HepG2 (cell line): ENCODE measurements around the gene ZNF880. TPM values are rescaled to one million over a fixed set of nuclear protein-coding genes. Genes with fewer than 3 reads are reported as not detected.

ENCODE experiments used
- ELF1 ChIP-seq: sonication (generic); formaldehyde crosslinking; IDR thresholded peaks from 2 replicates; pipeline ENCODE4 v1.4.0; 2020; ENCODE audit warnings: missing genetic modification reagents
- GATAD1 ChIP-seq: IDR thresholded peaks from 2 replicates; pipeline ENCODE4 v1.6.1; 2016; ENCODE audit warnings: missing genetic modification reagents, missing compliant biosample characterization
- IRF2 ChIP-seq: IDR thresholded peaks from 2 replicates; pipeline ENCODE4 v1.6.1; 2018; ENCODE audit warnings: missing genetic modification reagents, missing compliant biosample characterization
- KAT8 ChIP-seq: IDR thresholded peaks from 2 replicates; pipeline ENCODE4 v1.6.1; 2016; ENCODE audit warnings: missing genetic modification reagents, missing compliant biosample characterization
- NR2C2 ChIP-seq: sonication (generic); formaldehyde crosslinking; IDR thresholded peaks from 2 replicates; pipeline ENCODE4 v1.4.0; 2020; ENCODE audit warnings: missing genetic modification reagents, mild to moderate bottlenecking, moderate library complexity, borderline replicate concordance
- POLR2A ChIP-seq, 2 experiments: IDR thresholded peaks; 2 replicates each; pipeline ENCODE4 v1.6.1; 2011; ENCODE audit warnings: low read depth in 2 of 2, low read length in 2 of 2, mild to moderate bottlenecking in 1 of 2, moderate library complexity in 1 of 2; ENCODE audit not compliant: insufficient read depth in 1 of 2
- POLR2G ChIP-seq: fragments of 200-400 bp; formaldehyde crosslinking; IDR thresholded peaks from 2 replicates; pipeline ENCODE4 v1.6.1; 2018; ENCODE audit warnings: mild to moderate bottlenecking, low read depth, low read length, moderate library complexity
- SAP130 ChIP-seq: IDR thresholded peaks from 2 replicates; pipeline ENCODE4 v1.6.1; 2016; ENCODE audit warnings: low read depth
- SP1 ChIP-seq, 2 experiments: fragments of 450-650 bp in 1 of 2; sonication (generic) in 1 of 2; formaldehyde crosslinking in 1 of 2; IDR thresholded peaks; 2 replicates each; pipeline versions ENCODE4 v1.4.0 to v1.6.1; 2016 to 2020; ENCODE audit warnings: missing genetic modification reagents in 1 of 2
- SPEN ChIP-seq: sonication (generic); formaldehyde crosslinking; IDR thresholded peaks from 2 replicates; pipeline ENCODE4 v1.5.1; 2020; ENCODE audit warnings: low read depth, mild to moderate bottlenecking, missing genetic modification reagents
- SRSF1 ChIP-seq: fragments of 200-400 bp; formaldehyde crosslinking; optimal IDR thresholded peaks from 2 replicates; pipeline ENCODE3; 2017; ENCODE audit warnings: mild to moderate bottlenecking, low read depth, low read length, moderate library complexity
- TAF1 ChIP-seq: sonication (generic); formaldehyde crosslinking; IDR thresholded peaks from 2 replicates; pipeline ENCODE4 v1.4.0; 2020; ENCODE audit warnings: missing genetic modification reagents
- YEATS4 ChIP-seq: sonication (generic); formaldehyde crosslinking; IDR thresholded peaks from 2 replicates; pipeline ENCODE4 v1.4.0; 2020; ENCODE audit warnings: missing genetic modification reagents, borderline replicate concordance
- ZMYM4 ChIP-seq: sonication (generic); formaldehyde crosslinking; IDR thresholded peaks from 2 replicates; pipeline ENCODE4 v1.8.1; 2023; ENCODE audit warnings: mild to moderate bottlenecking, missing genetic modification reagents
- ZNF772 ChIP-seq: sonication (generic); formaldehyde crosslinking; IDR thresholded peaks from 2 replicates; pipeline ENCODE4 v1.5.0; 2020; ENCODE audit warnings: mild to moderate bottlenecking, missing genetic modification reagents
- ZNF788 ChIP-seq: sonication (generic); formaldehyde crosslinking; IDR thresholded peaks from 2 replicates; pipeline ENCODE4 v1.5.0; 2020; ENCODE audit warnings: mild to moderate bottlenecking, missing genetic modification reagents, borderline replicate concordance
- polyA plus RNA-seq, 8 experiments: library from polyadenylated mRNA; depleted of rRNA in 3 of 8; stranded (reverse) in 7 of 8; unstranded in 1 of 8; fragments of >200 nt; fragmentation: Illumina TruSeq in 4 of 8; extraction: Trizol in 4 of 8; gene quantifications; 2 replicates each; pipeline versions ENCODE4 v1.2.1 to v1.2.3, GENCODE V29; 2011 to 2016; ENCODE audit warnings: low read depth in 4 of 8, missing spikeins in 1 of 8, mixed read lengths in 1 of 8; ENCODE audit not compliant: insufficient read depth in 1 of 8
- total RNA-seq, 5 experiments: library from RNA; depleted of rRNA; stranded (reverse); fragments of >200 nt; fragmentation: Illumina TruSeq; extraction: Trizol; gene quantifications; 2 replicates each; pipeline ENCODE4 v1.2.3, GENCODE V29; 2016; ENCODE audit warnings: low read depth in 1 of 5
- TF ChIP-seq, protein P1 (sequence below): sonication (generic); formaldehyde crosslinking; IDR thresholded peaks from 2 replicates; pipeline ENCODE4 v1.4.0; 2020; ENCODE audit warnings: missing genetic modification reagents
- TF ChIP-seq, protein P2 (sequence below): sonication (generic); formaldehyde crosslinking; IDR thresholded peaks from 2 replicates; pipeline ENCODE4 v1.4.0; 2020; ENCODE audit warnings: missing genetic modification reagents
- TF ChIP-seq, protein P3 (sequence below): sonication (generic); formaldehyde crosslinking; IDR thresholded peaks from 2 replicates; pipeline ENCODE4 v1.5.0; 2020; ENCODE audit warnings: mild to moderate bottlenecking, missing genetic modification reagents, borderline replicate concordance

ZNF880 gene
- total and polyA plus RNA-seq, 2 of the 13 experiments (the other 11 are each of a cell fraction or from before 2014, with no cell fraction given) = 0.03 to 0.18 TPM

DNA sequence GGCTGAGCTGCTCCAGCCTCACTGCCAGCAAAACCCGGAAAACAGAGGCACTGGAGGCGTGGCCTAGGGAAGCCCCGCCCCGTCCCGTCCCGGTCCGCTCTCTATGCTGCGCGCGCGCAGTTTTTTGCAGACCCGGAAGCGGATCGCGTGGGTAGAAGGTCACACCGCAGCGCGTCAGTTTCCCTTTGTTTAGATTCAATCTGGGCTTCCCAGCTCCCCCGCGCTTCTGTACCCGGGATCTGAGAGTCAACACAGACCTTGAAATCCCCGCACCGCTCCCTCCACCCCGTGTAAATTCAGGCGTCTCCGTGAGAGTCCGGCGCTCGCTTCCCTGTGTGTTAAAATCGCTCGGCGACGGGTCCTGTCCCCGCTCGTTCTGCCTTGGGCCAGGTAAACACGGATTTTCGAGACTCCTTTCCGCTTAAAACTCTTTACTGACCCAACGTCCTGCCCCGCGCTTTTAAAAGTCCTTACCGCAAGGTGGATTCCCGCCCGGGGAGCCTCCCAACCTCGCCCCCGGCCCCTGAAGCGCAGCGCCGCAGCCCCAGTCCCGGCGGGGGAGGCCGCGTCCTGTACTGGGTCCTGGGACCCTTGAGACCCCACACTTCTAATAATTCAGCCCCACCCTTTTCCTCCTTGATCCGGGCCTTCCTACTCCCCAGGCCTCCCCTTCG lies 33.5 kb upstream of the ZNF880 start, which contains the start of gene ZNF610 (continued):
- TF ChIP-seq, protein P1, sequence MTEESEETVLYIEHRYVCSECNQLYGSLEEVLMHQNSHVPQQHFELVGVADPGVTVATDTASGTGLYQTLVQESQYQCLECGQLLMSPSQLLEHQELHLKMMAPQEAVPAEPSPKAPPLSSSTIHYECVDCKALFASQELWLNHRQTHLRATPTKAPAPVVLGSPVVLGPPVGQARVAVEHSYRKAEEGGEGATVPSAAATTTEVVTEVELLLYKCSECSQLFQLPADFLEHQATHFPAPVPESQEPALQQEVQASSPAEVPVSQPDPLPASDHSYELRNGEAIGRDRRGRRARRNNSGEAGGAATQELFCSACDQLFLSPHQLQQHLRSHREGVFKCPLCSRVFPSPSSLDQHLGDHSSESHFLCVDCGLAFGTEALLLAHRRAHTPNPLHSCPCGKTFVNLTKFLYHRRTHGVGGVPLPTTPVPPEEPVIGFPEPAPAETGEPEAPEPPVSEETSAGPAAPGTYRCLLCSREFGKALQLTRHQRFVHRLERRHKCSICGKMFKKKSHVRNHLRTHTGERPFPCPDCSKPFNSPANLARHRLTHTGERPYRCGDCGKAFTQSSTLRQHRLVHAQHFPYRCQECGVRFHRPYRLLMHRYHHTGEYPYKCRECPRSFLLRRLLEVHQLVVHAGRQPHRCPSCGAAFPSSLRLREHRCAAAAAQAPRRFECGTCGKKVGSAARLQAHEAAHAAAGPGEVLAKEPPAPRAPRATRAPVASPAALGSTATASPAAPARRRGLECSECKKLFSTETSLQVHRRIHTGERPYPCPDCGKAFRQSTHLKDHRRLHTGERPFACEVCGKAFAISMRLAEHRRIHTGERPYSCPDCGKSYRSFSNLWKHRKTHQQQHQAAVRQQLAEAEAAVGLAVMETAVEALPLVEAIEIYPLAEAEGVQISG = 0 out of 2 replicates have a peak, but pooled peaks have one; percentile 30
- TF ChIP-seq SAP130 (CRISPR knock-in tag) = peak; percentile 70
- 0 out of 2 replicates have a peak, but pooled peaks have one; percentile 18 for TF ChIP-seq GATAD1
- TF ChIP-seq SP1 (IDR thresholded peaks at IDR 0.05) = no peak
- TF ChIP-seq SP1 (CRISPR knock-in tag; IDR thresholded peaks at IDR 0.05) = peak; percentile 32; the same call in 1 of the 2 replicates
- 0 out of 2 replicates have a peak, but pooled peaks have one; percentile 54 for TF ChIP-seq SPEN (CRISPR knock-in tag)
- peak; percentile 25; the same call in 1 of the 2 replicates for TF ChIP-seq YEATS4
- peak; percentile 57; the same call in 1 of the 2 replicates for TF ChIP-seq KAT8 (CRISPR knock-in tag)
- TF ChIP-seq ELF1 (CRISPR knock-in tag) = peak; percentile 91
- TF ChIP-seq ZNF788 = no peak
- peak; percentile 80 for TF ChIP-seq ZMYM4 (CRISPR knock-in tag)
- TF ChIP-seq NR2C2 (CRISPR knock-in tag) = peak; percentile 96
- TF ChIP-seq, protein P2, sequence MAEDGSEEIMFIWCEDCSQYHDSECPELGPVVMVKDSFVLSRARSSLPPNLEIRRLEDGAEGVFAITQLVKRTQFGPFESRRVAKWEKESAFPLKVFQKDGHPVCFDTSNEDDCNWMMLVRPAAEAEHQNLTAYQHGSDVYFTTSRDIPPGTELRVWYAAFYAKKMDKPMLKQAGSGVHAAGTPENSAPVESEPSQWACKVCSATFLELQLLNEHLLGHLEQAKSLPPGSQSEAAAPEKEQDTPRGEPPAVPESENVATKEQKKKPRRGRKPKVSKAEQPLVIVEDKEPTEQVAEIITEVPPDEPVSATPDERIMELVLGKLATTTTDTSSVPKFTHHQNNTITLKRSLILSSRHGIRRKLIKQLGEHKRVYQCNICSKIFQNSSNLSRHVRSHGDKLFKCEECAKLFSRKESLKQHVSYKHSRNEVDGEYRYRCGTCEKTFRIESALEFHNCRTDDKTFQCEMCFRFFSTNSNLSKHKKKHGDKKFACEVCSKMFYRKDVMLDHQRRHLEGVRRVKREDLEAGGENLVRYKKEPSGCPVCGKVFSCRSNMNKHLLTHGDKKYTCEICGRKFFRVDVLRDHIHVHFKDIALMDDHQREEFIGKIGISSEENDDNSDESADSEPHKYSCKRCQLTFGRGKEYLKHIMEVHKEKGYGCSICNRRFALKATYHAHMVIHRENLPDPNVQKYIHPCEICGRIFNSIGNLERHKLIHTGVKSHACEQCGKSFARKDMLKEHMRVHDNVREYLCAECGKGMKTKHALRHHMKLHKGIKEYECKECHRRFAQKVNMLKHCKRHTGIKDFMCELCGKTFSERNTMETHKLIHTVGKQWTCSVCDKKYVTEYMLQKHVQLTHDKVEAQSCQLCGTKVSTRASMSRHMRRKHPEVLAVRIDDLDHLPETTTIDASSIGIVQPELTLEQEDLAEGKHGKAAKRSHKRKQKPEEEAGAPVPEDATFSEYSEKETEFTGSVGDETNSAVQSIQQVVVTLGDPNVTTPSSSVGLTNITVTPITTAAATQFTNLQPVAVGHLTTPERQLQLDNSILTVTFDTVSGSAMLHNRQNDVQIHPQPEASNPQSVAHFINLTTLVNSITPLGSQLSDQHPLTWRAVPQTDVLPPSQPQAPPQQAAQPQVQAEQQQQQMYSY (CRISPR knock-in tag) = peak; percentile 37; the same call in 1 of the 2 replicates
- peak; percentile 39 for TF ChIP-seq SRSF1
- peak; percentile 85 for TF ChIP-seq IRF2
- no peak; the same call in 1 of the 2 replicates for TF ChIP-seq TAF1 (CRISPR knock-in tag)
- peak; percentile 43 for TF ChIP-seq POLR2G
- TF ChIP-seq ZNF772 (CRISPR knock-in tag) = no peak
- peak in 1 of 2 experiments; percentile 46; a peak in 1 of 4 replicates for TF ChIP-seq POLR2A (IDR thresholded peaks at IDR 0.05; ENCODE audit: insufficient read depth in 1 of 2, low read depth in 2 of 2, low read length in 2 of 2)
- TF ChIP-seq, protein P3, sequence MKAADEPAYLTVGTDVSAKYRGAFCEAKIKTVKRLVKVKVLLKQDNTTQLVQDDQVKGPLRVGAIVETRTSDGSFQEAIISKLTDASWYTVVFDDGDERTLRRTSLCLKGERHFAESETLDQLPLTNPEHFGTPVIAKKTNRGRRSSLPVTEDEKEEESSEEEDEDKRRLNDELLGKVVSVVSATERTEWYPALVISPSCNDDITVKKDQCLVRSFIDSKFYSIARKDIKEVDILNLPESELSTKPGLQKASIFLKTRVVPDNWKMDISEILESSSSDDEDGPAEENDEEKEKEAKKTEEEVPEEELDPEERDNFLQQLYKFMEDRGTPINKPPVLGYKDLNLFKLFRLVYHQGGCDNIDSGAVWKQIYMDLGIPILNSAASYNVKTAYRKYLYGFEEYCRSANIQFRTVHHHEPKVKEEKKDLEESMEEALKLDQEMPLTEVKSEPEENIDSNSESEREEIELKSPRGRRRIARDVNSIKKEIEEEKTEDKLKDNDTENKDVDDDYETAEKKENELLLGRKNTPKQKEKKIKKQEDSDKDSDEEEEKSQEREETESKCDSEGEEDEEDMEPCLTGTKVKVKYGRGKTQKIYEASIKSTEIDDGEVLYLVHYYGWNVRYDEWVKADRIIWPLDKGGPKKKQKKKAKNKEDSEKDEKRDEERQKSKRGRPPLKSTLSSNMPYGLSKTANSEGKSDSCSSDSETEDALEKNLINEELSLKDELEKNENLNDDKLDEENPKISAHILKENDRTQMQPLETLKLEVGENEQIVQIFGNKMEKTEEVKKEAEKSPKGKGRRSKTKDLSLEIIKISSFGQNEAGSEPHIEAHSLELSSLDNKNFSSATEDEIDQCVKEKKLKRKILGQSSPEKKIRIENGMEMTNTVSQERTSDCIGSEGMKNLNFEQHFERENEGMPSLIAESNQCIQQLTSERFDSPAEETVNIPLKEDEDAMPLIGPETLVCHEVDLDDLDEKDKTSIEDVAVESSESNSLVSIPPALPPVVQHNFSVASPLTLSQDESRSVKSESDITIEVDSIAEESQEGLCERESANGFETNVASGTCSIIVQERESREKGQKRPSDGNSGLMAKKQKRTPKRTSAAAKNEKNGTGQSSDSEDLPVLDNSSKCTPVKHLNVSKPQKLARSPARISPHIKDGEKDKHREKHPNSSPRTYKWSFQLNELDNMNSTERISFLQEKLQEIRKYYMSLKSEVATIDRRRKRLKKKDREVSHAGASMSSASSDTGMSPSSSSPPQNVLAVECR (CRISPR knock-in tag) = peak; percentile 74; the same call in 1 of the 2 replicates
